Measurements from ENCODE around the gene TPT1.

TPT1 gene

GRCh38 chr13:45333977-45334922 is 6.7 kb downstream of the TPT1 start:
- peak overlapping the region; percentile 84 for H3K27ac Mint-ChIP-seq
- DNase-seq (no peak), ATAC-seq (peak; percentile 63)
- no peaks in the 10 kb centered on the region for H3K27me3 Mint-ChIP-seq
- H3K4me3 Mint-ChIP-seq = peak overlapping the region; percentile 30
- peaks cover 59% of the 10 kb centered on the region for H3K36me3 Mint-ChIP-seq (ENCODE audit: low read depth)
- H3K9me3 Mint-ChIP-seq = no peaks in the 10 kb centered on the region
- peaks cover 92% of the 10 kb centered on the region for H3K4me1 Mint-ChIP-seq

- H3K27me3 Mint-ChIP-seq = no peaks in the 10 kb centered on the region
- H3K36me3 Mint-ChIP-seq (ENCODE audit: low read depth) = peaks cover 51% of the 10 kb centered on the region
- H3K9me3 Mint-ChIP-seq = no peaks in the 10 kb centered on the region
- H3K4me1 Mint-ChIP-seq = peaks cover 91% of the 10 kb centered on the region
- no peak for DNase-seq
- no peak for ATAC-seq
- peak overlapping the region; percentile 23 for H3K27ac Mint-ChIP-seq
- H3K4me3 Mint-ChIP-seq = no peak overlapping the region
Measured at GRCh38 chr13:45333251-45333976, 7.6 kb downstream of the TPT1 start.

- H3K27ac Mint-ChIP-seq = peak overlapping the region; percentile 57
- no peaks in the 10 kb centered on the region for H3K9me3 Mint-ChIP-seq
- H3K27me3 Mint-ChIP-seq = no peaks in the 10 kb centered on the region
- DNase-seq = no peak
- no peak overlapping the region for H3K4me3 Mint-ChIP-seq
- ATAC-seq = no peak
- peaks cover 89% of the 10 kb centered on the region for H3K4me1 Mint-ChIP-seq
- H3K36me3 Mint-ChIP-seq (ENCODE audit: low read depth) = peaks cover 45% of the 10 kb centered on the region
Measured at GRCh38 chr13:45332831-45333219, 8.2 kb downstream of the TPT1 start.

- H3K4me3 Mint-ChIP-seq = no peak overlapping the region
- no peaks in the 10 kb centered on the region for H3K9me3 Mint-ChIP-seq
- H3K4me1 Mint-ChIP-seq = peaks cover 89% of the 10 kb centered on the region
- ATAC-seq (no peak), DNase-seq (no peak)
- peak overlapping the region; percentile 57 for H3K27ac Mint-ChIP-seq
- peaks cover 39% of the 10 kb centered on the region for H3K36me3 Mint-ChIP-seq (ENCODE audit: low read depth)
- no peaks in the 10 kb centered on the region for H3K27me3 Mint-ChIP-seq
Measured at GRCh38 chr13:45332036-45332830, 8.8 kb downstream of the TPT1 start.

- Mint-ChIP-seq H3K27ac (peak overlapping the region; percentile 16), H3K27me3 (no peaks in the 10 kb centered on the region), H3K4me1 (peaks cover 86% of the 10 kb centered on the region), H3K4me3 (no peak overlapping the region), H3K9me3 (no peaks in the 10 kb centered on the region), H3K36me3 (ENCODE audit: low read depth) (peaks cover 33% of the 10 kb centered on the region)
- ATAC-seq = no peak
- DNase-seq = no peak
Measured at GRCh38 chr13:45331692-45332035, 9.3 kb downstream of the TPT1 start.

- DNase-seq (no peak), ATAC-seq (no peak)
- no peak overlapping the region for H3K4me3 Mint-ChIP-seq
- H3K27ac Mint-ChIP-seq = peak overlapping the region; percentile 16
- no peaks in the 10 kb centered on the region for H3K27me3 Mint-ChIP-seq
- H3K9me3 Mint-ChIP-seq = no peaks in the 10 kb centered on the region
- peaks cover 81% of the 10 kb centered on the region for H3K4me1 Mint-ChIP-seq
- peaks cover 28% of the 10 kb centered on the region for H3K36me3 Mint-ChIP-seq (ENCODE audit: low read depth)
Measured at GRCh38 chr13:45331123-45331619, 9.8 kb downstream of the TPT1 start.

GRCh38 chr13:45328661-45329111 is 12.3 kb downstream of the TPT1 start:
- no peaks in the 10 kb centered on the region for H3K27me3 Mint-ChIP-seq
- H3K9me3 Mint-ChIP-seq = no peaks in the 10 kb centered on the region
- H3K27ac Mint-ChIP-seq = no peak overlapping the region
- H3K4me1 Mint-ChIP-seq = peaks cover 56% of the 10 kb centered on the region
- ATAC-seq (no peak), DNase-seq (no peak)
- H3K4me3 Mint-ChIP-seq = no peak overlapping the region
- peaks cover 4% of the 10 kb centered on the region for H3K36me3 Mint-ChIP-seq (ENCODE audit: low read depth)

- Mint-ChIP-seq H3K36me3 (ENCODE audit: low read depth) (no peaks in the 10 kb centered on the region), H3K27ac (peak overlapping the region; percentile 37), H3K27me3 (no peaks in the 10 kb centered on the region), H3K4me1 (peaks cover 46% of the 10 kb centered on the region), H3K4me3 (no peak overlapping the region), H3K9me3 (no peaks in the 10 kb centered on the region)
- peak; percentile 20 for ATAC-seq
- no peak for DNase-seq
Measured at GRCh38 chr13:45327253-45327955, 13.6 kb downstream of the TPT1 start.

- ATAC-seq (no peak), DNase-seq (no peak)
- Mint-ChIP-seq H3K27ac (no peak overlapping the region), H3K27me3 (no peaks in the 10 kb centered on the region), H3K9me3 (no peaks in the 10 kb centered on the region), H3K36me3 (ENCODE audit: low read depth) (no peaks in the 10 kb centered on the region), H3K4me1 (peaks cover 33% of the 10 kb centered on the region), H3K4me3 (no peak overlapping the region)
Measured at GRCh38 chr13:45325806-45326205, 15.2 kb downstream of the TPT1 start.

GRCh38 chr13:45320876-45321629 is 19.9 kb downstream of the TPT1 start:
- Mint-ChIP-seq H3K9me3 (no peaks in the 10 kb centered on the region), H3K36me3 (ENCODE audit: low read depth) (no peaks in the 10 kb centered on the region), H3K4me1 (peaks cover 2% of the 10 kb centered on the region), H3K27me3 (no peaks in the 10 kb centered on the region), H3K27ac (no peak overlapping the region), H3K4me3 (no peak overlapping the region)
- ATAC-seq (no peak), DNase-seq (no peak)

GRCh38 chr13:45316996-45317395 is 24.0 kb downstream of the TPT1 start:
- DNase-seq (no peak), ATAC-seq (no peak)
- H3K36me3 Mint-ChIP-seq (ENCODE audit: low read depth) = no peaks in the 10 kb centered on the region
- no peak overlapping the region for H3K4me3 Mint-ChIP-seq
- H3K4me1 Mint-ChIP-seq = peaks cover 2% of the 10 kb centered on the region
- peaks cover under 1% of the 10 kb centered on the region for H3K27me3 Mint-ChIP-seq
- H3K9me3 Mint-ChIP-seq = no peaks in the 10 kb centered on the region
- H3K27ac Mint-ChIP-seq = no peak overlapping the region

GRCh38 chr13:45316338-45316737 is 24.6 kb downstream of the TPT1 start:
- Mint-ChIP-seq H3K4me3 (no peak overlapping the region), H3K9me3 (no peaks in the 10 kb centered on the region), H3K27me3 (peaks cover 3% of the 10 kb centered on the region), H3K36me3 (ENCODE audit: low read depth) (no peaks in the 10 kb centered on the region), H3K27ac (no peak overlapping the region), H3K4me1 (peaks cover 5% of the 10 kb centered on the region)
- DNase-seq (no peak), ATAC-seq (no peak)

GRCh38 chr13:45315520-45316167 is 25.3 kb downstream of the TPT1 start:
- ATAC-seq = no peak
- H3K9me3 Mint-ChIP-seq = no peaks in the 10 kb centered on the region
- H3K36me3 Mint-ChIP-seq (ENCODE audit: low read depth) = no peaks in the 10 kb centered on the region
- no peak overlapping the region for H3K4me3 Mint-ChIP-seq
- peaks cover 4% of the 10 kb centered on the region for H3K27me3 Mint-ChIP-seq
- H3K4me1 Mint-ChIP-seq = peaks cover 11% of the 10 kb centered on the region
- H3K27ac Mint-ChIP-seq = no peak overlapping the region
- DNase-seq = no peak
